ENCODE data around the gene KRT4.

Gene KRT4

GRCh38 chr12:52821826-52822660 is 8.1 kb upstream of the KRT4 start:
- H3K4me1 ChIP-seq (ENCODE audit: control insufficient read depth, insufficient read depth, low read length, poor library complexity, severe bottlenecking) = no peaks in the 10 kb centered on the region
- H3K36me3 ChIP-seq (ENCODE audit: control insufficient read depth, insufficient read depth, low read length) = no peaks in the 10 kb centered on the region
- no peak overlapping the region for H3K27ac ChIP-seq (ENCODE audit: insufficient read depth, low read length, poor library complexity, severe bottlenecking)
- DNase-seq = no peak
- H3K4me3 ChIP-seq (ENCODE audit: insufficient read depth, low read depth, low read length, poor library complexity, severe bottlenecking) = no peak overlapping the region
- no peaks in the 10 kb centered on the region for H3K9me3 ChIP-seq (ENCODE audit: control insufficient read depth, low read length)
- H3K27me3 ChIP-seq (replicated peaks; ENCODE audit: control insufficient read depth, insufficient read depth, low read length, poor library complexity, severe bottlenecking) = no peaks in the 10 kb centered on the region

- Histone ChIP-seq H3K9me3 (ENCODE audit: control insufficient read depth, low read length) (no peaks in the 10 kb centered on the region), H3K4me1 (ENCODE audit: control insufficient read depth, insufficient read depth, low read length, poor library complexity, severe bottlenecking) (no peaks in the 10 kb centered on the region), H3K27me3 (replicated peaks; ENCODE audit: control insufficient read depth, insufficient read depth, low read length, poor library complexity, severe bottlenecking) (no peaks in the 10 kb centered on the region), H3K4me3 (ENCODE audit: insufficient read depth, low read depth, low read length, poor library complexity, severe bottlenecking) (no peak overlapping the region), H3K27ac (ENCODE audit: insufficient read depth, low read length, poor library complexity, severe bottlenecking) (no peak overlapping the region), H3K36me3 (ENCODE audit: control insufficient read depth, insufficient read depth, low read length) (no peaks in the 10 kb centered on the region)
- no peak for DNase-seq
Measured at GRCh38 chr12:52821071-52821730, 7.3 kb upstream of the KRT4 start.

- Histone ChIP-seq H3K27ac (ENCODE audit: insufficient read depth, low read length, poor library complexity, severe bottlenecking) (no peak overlapping the region), H3K9me3 (ENCODE audit: control insufficient read depth, low read length) (no peaks in the 10 kb centered on the region), H3K36me3 (ENCODE audit: control insufficient read depth, insufficient read depth, low read length) (no peaks in the 10 kb centered on the region), H3K4me1 (ENCODE audit: control insufficient read depth, insufficient read depth, low read length, poor library complexity, severe bottlenecking) (no peaks in the 10 kb centered on the region), H3K4me3 (ENCODE audit: insufficient read depth, low read depth, low read length, poor library complexity, severe bottlenecking) (no peak overlapping the region), H3K27me3 (replicated peaks; ENCODE audit: control insufficient read depth, insufficient read depth, low read length, poor library complexity, severe bottlenecking) (no peaks in the 10 kb centered on the region)
- no peak for DNase-seq
Measured at GRCh38 chr12:52820521-52820920, 6.6 kb upstream of the KRT4 start.

GRCh38 chr12:52819731-52820510 is 6.0 kb upstream of the KRT4 start:
- Histone ChIP-seq H3K27ac (ENCODE audit: insufficient read depth, low read length, poor library complexity, severe bottlenecking) (no peak overlapping the region), H3K4me1 (ENCODE audit: control insufficient read depth, insufficient read depth, low read length, poor library complexity, severe bottlenecking) (no peaks in the 10 kb centered on the region), H3K9me3 (ENCODE audit: control insufficient read depth, low read length) (no peaks in the 10 kb centered on the region), H3K4me3 (ENCODE audit: insufficient read depth, low read depth, low read length, poor library complexity, severe bottlenecking) (no peak overlapping the region), H3K27me3 (replicated peaks; ENCODE audit: control insufficient read depth, insufficient read depth, low read length, poor library complexity, severe bottlenecking) (no peaks in the 10 kb centered on the region), H3K36me3 (ENCODE audit: control insufficient read depth, insufficient read depth, low read length) (no peaks in the 10 kb centered on the region)
- no peak for DNase-seq

GRCh38 chr12:52818887-52819420 is 5.0 kb upstream of the KRT4 start:
- Histone ChIP-seq H3K4me3 (ENCODE audit: insufficient read depth, low read depth, low read length, poor library complexity, severe bottlenecking) (no peak overlapping the region), H3K27ac (ENCODE audit: insufficient read depth, low read length, poor library complexity, severe bottlenecking) (no peak overlapping the region), H3K9me3 (ENCODE audit: control insufficient read depth, low read length) (no peaks in the 10 kb centered on the region), H3K4me1 (ENCODE audit: control insufficient read depth, insufficient read depth, low read length, poor library complexity, severe bottlenecking) (no peaks in the 10 kb centered on the region), H3K36me3 (ENCODE audit: control insufficient read depth, insufficient read depth, low read length) (no peaks in the 10 kb centered on the region), H3K27me3 (replicated peaks; ENCODE audit: control insufficient read depth, insufficient read depth, low read length, poor library complexity, severe bottlenecking) (no peaks in the 10 kb centered on the region)
- DNase-seq = no peak

GRCh38 chr12:52818388-52818787 is 4.5 kb upstream of the KRT4 start:
- H3K36me3 ChIP-seq (ENCODE audit: control insufficient read depth, insufficient read depth, low read length) = no peaks in the 10 kb centered on the region
- H3K27me3 ChIP-seq (replicated peaks; ENCODE audit: control insufficient read depth, insufficient read depth, low read length, poor library complexity, severe bottlenecking) = no peaks in the 10 kb centered on the region
- no peak overlapping the region for H3K27ac ChIP-seq (ENCODE audit: insufficient read depth, low read length, poor library complexity, severe bottlenecking)
- DNase-seq = no peak
- no peak overlapping the region for H3K4me3 ChIP-seq (ENCODE audit: insufficient read depth, low read depth, low read length, poor library complexity, severe bottlenecking)
- no peaks in the 10 kb centered on the region for H3K4me1 ChIP-seq (ENCODE audit: control insufficient read depth, insufficient read depth, low read length, poor library complexity, severe bottlenecking)
- no peaks in the 10 kb centered on the region for H3K9me3 ChIP-seq (ENCODE audit: control insufficient read depth, low read length)

GRCh38 chr12:52817699-52818238 is 3.9 kb upstream of the KRT4 start:
- H3K4me1 ChIP-seq (ENCODE audit: control insufficient read depth, insufficient read depth, low read length, poor library complexity, severe bottlenecking) = no peaks in the 10 kb centered on the region
- no peaks in the 10 kb centered on the region for H3K36me3 ChIP-seq (ENCODE audit: control insufficient read depth, insufficient read depth, low read length)
- no peak overlapping the region for H3K27ac ChIP-seq (ENCODE audit: insufficient read depth, low read length, poor library complexity, severe bottlenecking)
- H3K4me3 ChIP-seq (ENCODE audit: insufficient read depth, low read depth, low read length, poor library complexity, severe bottlenecking) = no peak overlapping the region
- no peaks in the 10 kb centered on the region for H3K9me3 ChIP-seq (ENCODE audit: control insufficient read depth, low read length)
- DNase-seq = no peak
- H3K27me3 ChIP-seq (replicated peaks; ENCODE audit: control insufficient read depth, insufficient read depth, low read length, poor library complexity, severe bottlenecking) = no peaks in the 10 kb centered on the region

- no peak for DNase-seq
- H3K4me3 ChIP-seq (ENCODE audit: insufficient read depth, low read depth, low read length, poor library complexity, severe bottlenecking) = no peak overlapping the region
- no peaks in the 10 kb centered on the region for H3K4me1 ChIP-seq (ENCODE audit: control insufficient read depth, insufficient read depth, low read length, poor library complexity, severe bottlenecking)
- no peaks in the 10 kb centered on the region for H3K36me3 ChIP-seq (ENCODE audit: control insufficient read depth, insufficient read depth, low read length)
- no peaks in the 10 kb centered on the region for H3K9me3 ChIP-seq (ENCODE audit: control insufficient read depth, low read length)
- no peaks in the 10 kb centered on the region for H3K27me3 ChIP-seq (replicated peaks; ENCODE audit: control insufficient read depth, insufficient read depth, low read length, poor library complexity, severe bottlenecking)
- H3K27ac ChIP-seq (ENCODE audit: insufficient read depth, low read length, poor library complexity, severe bottlenecking) = no peak overlapping the region
Measured at GRCh38 chr12:52817003-52817698, 3.2 kb upstream of the KRT4 start.

Data from effector memory CD4-positive, alpha-beta T cell (primary cell).